GM12878 (cell line): ENCODE measurements around the gene SDCCAG8. TPM values are rescaled to one million over a fixed set of nuclear protein-coding genes. Genes with fewer than 3 reads are reported as not detected.

Experiments
- ATAC-seq: fragments of 200-7000 bp; cut with Tn5 transposase; 3 replicates; pipeline ENCODE4 v1.9.1; 2020; ENCODE audit warnings: mild to moderate bottlenecking, moderate library complexity
- BruUV-seq: library from RNA; stranded (reverse); fragments of 400-500 nt; replicated peaks from 2 replicates; lab custom pipeline; 2021; lab: Mats Ljungman, UMichigan
- CTCF ChIA-PET: fragments of 300-600 bp; sonication (Branson Sonifier 250); formaldehyde crosslinking; extraction: SDS; loops from one replicate; lab custom pipeline; 2021; ENCODE audit warnings: inconsistent platforms; lab: Yijun Ruan, JAX
- POLR2A ChIA-PET: fragments of 350-600 bp; formaldehyde crosslinking; extraction: SDS; loops from one replicate; lab custom pipeline; 2021; ENCODE audit warnings: inconsistent platforms; lab: Charles Lee
- RAD21 ChIA-PET: fragments of 300-600 bp; sonication (Branson Sonifier 250); formaldehyde crosslinking; loops from one replicate; lab custom pipeline; 2023; ENCODE audit warnings: antibody characterized with exemption; ENCODE audit not compliant: unreplicated experiment; lab: Charles Lee
- SMC1A ChIA-PET: fragments of 300-600 bp; sonication (Branson Sonifier 250); formaldehyde crosslinking; loops from one replicate; lab custom pipeline; 2023; ENCODE audit not compliant: unreplicated experiment, uncharacterized antibody; lab: Charles Lee
- DNase-seq: peaks from one replicate; pipeline ENCODE4 v3.0.0-alpha.2; 2011; ENCODE audit warnings: low read depth, low spot score
- FAIRE-seq: peaks from 3 replicates; lab custom pipeline; 2011; peaks lifted over from hg19 to GRCh38; lab: Jason Lieb, UNC
- H2AFZ ChIP-seq: 2 replicates; pipeline ENCODE4 v1.6.0; 2011; ENCODE audit warnings: low read depth, low read length, control low read depth; ENCODE audit not compliant: control insufficient read depth
- H3K27ac ChIP-seq: 2 replicates; pipeline ENCODE4 v1.5.1; 2011; ENCODE audit warnings: control low read depth; ENCODE audit not compliant: control insufficient read depth, insufficient read depth
- H3K27me3 ChIP-seq, 2 experiments: replicated peaks in 1 of 2; 2 replicates each; pipeline versions ENCODE4 v1.6.0 to v1.6.1; 2011; ENCODE audit warnings: low read length in 1 of 2; ENCODE audit not compliant: control insufficient read depth in 2 of 2, insufficient read depth in 2 of 2
- H3K36me3 ChIP-seq, 2 experiments: 2 replicates each; pipeline ENCODE4 v1.5.1; 2011; ENCODE audit warnings: low read length in 1 of 2; ENCODE audit not compliant: control insufficient read depth in 2 of 2, insufficient read depth in 2 of 2
- H3K4me1 ChIP-seq: 2 replicates; pipeline ENCODE4 v1.6.1; 2011; ENCODE audit warnings: mild to moderate bottlenecking, low read length, moderate library complexity, mixed read lengths; ENCODE audit not compliant: control insufficient read depth, insufficient read depth
- H3K4me2 ChIP-seq: 2 replicates; pipeline ENCODE4 v1.6.0; 2011; ENCODE audit warnings: control low read depth; ENCODE audit not compliant: control insufficient read depth, insufficient read depth
- H3K4me3 ChIP-seq: fragments of 200-600 bp; sonication (generic); 2 replicates; pipeline ENCODE4 v1.5.1; 2016
- H3K79me2 ChIP-seq: 2 replicates; pipeline ENCODE4 v1.6.0; 2011; ENCODE audit warnings: low read length; ENCODE audit not compliant: control insufficient read depth, insufficient read depth
- H3K9ac ChIP-seq: 2 replicates; pipeline ENCODE4 v1.8.0; 2011; ENCODE audit warnings: low read length, control low read depth, mixed read lengths; ENCODE audit not compliant: control insufficient read depth, insufficient read depth
- H3K9me3 ChIP-seq: replicated peaks from 3 replicates; pipeline ENCODE4 v1.5.1; 2011; ENCODE audit warnings: mild to moderate bottlenecking, low read length; ENCODE audit not compliant: control insufficient read depth, insufficient read depth
- H4K20me1 ChIP-seq: 2 replicates; pipeline ENCODE4 v1.6.0; 2011; ENCODE audit not compliant: control insufficient read depth, insufficient read depth
- HCFC1 ChIP-seq: fragments of 150-350 bp; IDR thresholded peaks from 2 replicates; pipeline ENCODE4 v1.6.1; 2014; ENCODE audit warnings: low read length
- MYB ChIP-seq: fragments of 150-350 bp; IDR thresholded peaks from 2 replicates; pipeline ENCODE4 v1.6.1; 2014; ENCODE audit warnings: mild to moderate bottlenecking, low read depth, low read length, borderline replicate concordance
- NR2C1 ChIP-seq: fragments of 450-650 bp; IDR thresholded peaks from 2 replicates; pipeline ENCODE4 v1.6.1; 2017; ENCODE audit warnings: antibody characterized with exemption, mild to moderate bottlenecking, moderate library complexity
- PBX3 ChIP-seq: IDR thresholded peaks from 2 replicates; pipeline ENCODE4 v1.6.1; 2011; ENCODE audit warnings: mild to moderate bottlenecking, low read depth, low read length, moderate library complexity; ENCODE audit not compliant: insufficient replicate concordance
- RB1 ChIP-seq: fragments of 450-650 bp; formaldehyde crosslinking; IDR thresholded peaks from 2 replicates; pipeline ENCODE4 v1.6.1; 2017; ENCODE audit warnings: mild to moderate bottlenecking, borderline replicate concordance
- SMARCA5 ChIP-seq: fragments of 450-650 bp; IDR thresholded peaks from 2 replicates; pipeline ENCODE4 v1.6.1; 2017; ENCODE audit warnings: mild to moderate bottlenecking
- YY1 ChIP-seq: IDR thresholded peaks from 2 replicates; pipeline ENCODE4 v1.6.1; 2011; ENCODE audit warnings: low read depth, mild to moderate bottlenecking, low read length
- ZBED1 ChIP-seq: IDR thresholded peaks from 2 replicates; pipeline ENCODE4 v1.6.1; 2016; ENCODE audit warnings: borderline replicate concordance
- ZNF384 ChIP-seq: IDR thresholded peaks from 2 replicates; pipeline ENCODE4 v1.6.1; 2012; ENCODE audit warnings: low read depth, mild to moderate bottlenecking, low read length, improper control_type of control experiment, borderline replicate concordance
- ZNF687 ChIP-seq: fragments of 450-650 bp; IDR thresholded peaks from 2 replicates; pipeline ENCODE4 v1.6.1; 2017; ENCODE audit warnings: mild to moderate bottlenecking, moderate library complexity
- WGBS: methylation state at CpG from one replicate; pipeline ENCODE4 v1.1.6; 2016; ENCODE audit warnings: low lambda C conversion rate; ENCODE audit not compliant: insufficient replicate concordance, insufficient coverage; ENCODE audit errors: missing lambda C conversion rate; 5-methylcytosine and 5-hydroxymethylcytosine counted together
- in situ Hi-C: fragments of 300-500 bp; cut with MboI; formaldehyde crosslinking; loops from 9 replicates; pipeline ENCODE4 v1.14.3; 2018; ENCODE audit warnings: mixed read lengths
- intact Hi-C: fragments of 100-400 bp; cut with micrococcal nuclease; formaldehyde crosslinking; loops from one replicate; pipeline ENCODE4 v1.14.2; 2022; ENCODE audit not compliant: unreplicated experiment
- polyA plus RNA-seq, 11 experiments: library from polyadenylated mRNA; depleted of rRNA in 4 of 11; unstranded in 6 of 11; stranded (reverse) in 5 of 11; fragments of >200 nt; fragmentation: Nextera tagmentation in 4 of 11; fragmentation: Illumina TruSeq in 1 of 11; extraction: Ambion mirVana in 4 of 11; extraction: Trizol in 1 of 11; gene quantifications; 1 replicate in 1 of 11; 2 replicates in 10 of 11; pipeline versions ENCODE4 v1.2.1 to v1.2.3, GENCODE V29; 2011 to 2016; ENCODE audit warnings: inconsistent platforms in 2 of 11, missing spikeins in 2 of 11, low read depth in 1 of 11
- total RNA-seq, 4 experiments: library from RNA; depleted of rRNA in 3 of 4; stranded (reverse); fragments of >200 nt in 3 of 4; fragmentation: Illumina TruSeq in 1 of 4; extraction: Trizol in 1 of 4; gene quantifications; 2 replicates each; pipeline versions ENCODE4 v1.2.1 to v1.2.3, GENCODE V29; 2013 to 2021
- TF ChIP-seq, protein P1 (sequence below): fragments of 450-650 bp; conservative IDR thresholded peaks from 2 replicates; pipeline ENCODE4 v1.6.1; 2017; ENCODE audit warnings: mild to moderate bottlenecking, moderate library complexity
- TF ChIP-seq, protein P2 (sequence below): IDR thresholded peaks from 2 replicates; pipeline ENCODE4 v1.6.1; 2011; ENCODE audit warnings: low read depth, low read length, improper control_type of control experiment, borderline replicate concordance

SDCCAG8 gene
- total and polyA plus RNA-seq, 10 of the 15 experiments (the other 5 are each of a cell fraction or from before 2014, with no cell fraction given): 15.0 to 25.6 (median 20.6) TPM

- in situ Hi-C loops: no loop called here
- POLR2A ChIA-PET: no interaction called here
- H3K9ac ChIP-seq: no peak overlapping the region
- no peak for FAIRE-seq
- H3K27ac ChIP-seq: no peak overlapping the region
- H4K20me1 ChIP-seq: no peaks in the 10 kb centered on the region
- no peaks in the 10 kb centered on the region for H3K4me1 ChIP-seq
- 86% methylated on average over 5 of the region's 5 CpGs for WGBS
- no peaks in the 10 kb centered on the region; a peak in 1 of 4 replicates for H3K36me3 ChIP-seq
- intact Hi-C loops: no loop called here
- BruUV-seq: no TSS peak
- CTCF ChIA-PET: no interaction called here
- no peaks in the 10 kb centered on the region for H3K9me3 ChIP-seq
- ATAC-seq: no peak
- DNase-seq: no peak
- H3K4me2 ChIP-seq: no peak overlapping the region
- H2AFZ ChIP-seq: no peak overlapping the region
- H3K79me2 ChIP-seq: no peaks in the 10 kb centered on the region
- H3K4me3 ChIP-seq: no peak overlapping the region
- H3K27me3 ChIP-seq: no peaks in the 10 kb centered on the region
- RAD21 ChIA-PET: no interaction called here
- SMC1A ChIA-PET: interaction anchor here (0.6 to 1.5 kb wide), 2 partner anchors 67 to 157 kb away, joined by 3 to 5 read pairs; no protein-coding TSS in a partner anchor
- TF ChIP-seq ZNF687 (no peak), ZNF384 (no peak), MYB (no peak), SMARCA5 (no peak), NR2C1 (no peak), YY1 (no peak), ZBED1 (no peak), PBX3 (no peak), RB1 (no peak), HCFC1 (no peak)
- TF ChIP-seq, protein P1, sequence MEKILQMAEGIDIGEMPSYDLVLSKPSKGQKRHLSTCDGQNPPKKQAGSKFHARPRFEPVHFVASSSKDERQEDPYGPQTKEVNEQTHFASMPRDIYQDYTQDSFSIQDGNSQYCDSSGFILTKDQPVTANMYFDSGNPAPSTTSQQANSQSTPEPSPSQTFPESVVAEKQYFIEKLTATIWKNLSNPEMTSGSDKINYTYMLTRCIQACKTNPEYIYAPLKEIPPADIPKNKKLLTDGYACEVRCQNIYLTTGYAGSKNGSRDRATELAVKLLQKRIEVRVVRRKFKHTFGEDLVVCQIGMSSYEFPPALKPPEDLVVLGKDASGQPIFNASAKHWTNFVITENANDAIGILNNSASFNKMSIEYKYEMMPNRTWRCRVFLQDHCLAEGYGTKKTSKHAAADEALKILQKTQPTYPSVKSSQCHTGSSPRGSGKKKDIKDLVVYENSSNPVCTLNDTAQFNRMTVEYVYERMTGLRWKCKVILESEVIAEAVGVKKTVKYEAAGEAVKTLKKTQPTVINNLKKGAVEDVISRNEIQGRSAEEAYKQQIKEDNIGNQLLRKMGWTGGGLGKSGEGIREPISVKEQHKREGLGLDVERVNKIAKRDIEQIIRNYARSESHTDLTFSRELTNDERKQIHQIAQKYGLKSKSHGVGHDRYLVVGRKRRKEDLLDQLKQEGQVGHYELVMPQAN: no peak
- TF ChIP-seq, protein P2, sequence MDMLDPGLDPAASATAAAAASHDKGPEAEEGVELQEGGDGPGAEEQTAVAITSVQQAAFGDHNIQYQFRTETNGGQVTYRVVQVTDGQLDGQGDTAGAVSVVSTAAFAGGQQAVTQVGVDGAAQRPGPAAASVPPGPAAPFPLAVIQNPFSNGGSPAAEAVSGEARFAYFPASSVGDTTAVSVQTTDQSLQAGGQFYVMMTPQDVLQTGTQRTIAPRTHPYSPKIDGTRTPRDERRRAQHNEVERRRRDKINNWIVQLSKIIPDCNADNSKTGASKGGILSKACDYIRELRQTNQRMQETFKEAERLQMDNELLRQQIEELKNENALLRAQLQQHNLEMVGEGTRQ: no peak
Measured at GRCh38 chr1:243500512-243500911, 244.7 kb downstream of the SDCCAG8 start.
